Suppressor macrophage (primary cell): Measurements from ENCODE around the gene ATG5.

Source experiments
- DNase-seq, 4 experiments: peaks; one replicate each; pipeline ENCODE4 v3.0.0-alpha.2; 2020 to 2022

Gene ATG5

GRCh38 chr6:106216527-106216926 is 109.0 kb downstream of the ATG5 start:
- DNase-seq, result peak; percentile 10 to 45 (median 24)

GRCh38 chr6:106215608-106216007 is 110.0 kb downstream of the ATG5 start:
- no peak for DNase-seq

DNA sequence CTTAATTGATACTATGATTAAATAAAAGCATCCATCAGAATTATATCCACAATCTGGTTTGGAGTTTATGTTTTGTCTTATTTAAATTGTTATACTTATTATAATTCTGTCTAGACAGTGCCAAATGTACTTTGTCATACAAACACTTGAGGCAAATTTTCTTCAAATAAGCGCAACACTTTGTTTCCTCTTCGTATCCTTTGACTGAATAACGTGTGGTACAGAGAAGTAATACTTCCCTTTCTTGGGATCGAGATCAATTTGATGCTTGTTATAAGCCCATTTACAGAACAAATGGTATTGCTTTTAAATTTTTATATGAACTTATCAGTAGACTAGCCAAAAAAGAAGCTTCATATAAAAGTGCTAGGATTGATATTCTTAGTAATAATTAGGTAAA is 111.0 kb downstream of the ATG5 start:
- DNase-seq, result peak in 3 of 4 experiments; percentile 12 to 60 (median 47)

- DNase-seq, result no peak
Measured at GRCh38 chr6:106213660-106214289, 111.8 kb downstream of the ATG5 start.

- DNase-seq, result no peak
Measured at GRCh38 chr6:106212576-106212975, 113.0 kb downstream of the ATG5 start.

DNA sequence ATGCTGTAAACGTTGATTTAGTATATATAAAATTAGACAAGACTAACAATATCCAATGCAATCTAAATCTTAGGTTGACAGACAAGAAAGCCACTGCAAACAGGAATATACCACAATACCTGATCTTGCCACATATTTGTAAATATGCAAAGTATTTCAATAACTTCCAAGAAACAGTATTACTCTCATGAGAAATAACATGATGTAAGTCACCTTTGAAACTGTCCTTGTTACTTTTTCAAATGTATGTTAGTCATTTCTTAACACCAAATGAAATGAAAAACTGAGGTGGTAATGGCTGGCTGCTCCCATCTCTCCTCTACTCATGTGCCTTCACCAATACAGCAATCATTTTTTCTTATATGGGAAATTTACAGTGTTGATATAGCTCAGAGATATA is 118.7 kb downstream of the ATG5 start:
- no peak for DNase-seq

DNA sequence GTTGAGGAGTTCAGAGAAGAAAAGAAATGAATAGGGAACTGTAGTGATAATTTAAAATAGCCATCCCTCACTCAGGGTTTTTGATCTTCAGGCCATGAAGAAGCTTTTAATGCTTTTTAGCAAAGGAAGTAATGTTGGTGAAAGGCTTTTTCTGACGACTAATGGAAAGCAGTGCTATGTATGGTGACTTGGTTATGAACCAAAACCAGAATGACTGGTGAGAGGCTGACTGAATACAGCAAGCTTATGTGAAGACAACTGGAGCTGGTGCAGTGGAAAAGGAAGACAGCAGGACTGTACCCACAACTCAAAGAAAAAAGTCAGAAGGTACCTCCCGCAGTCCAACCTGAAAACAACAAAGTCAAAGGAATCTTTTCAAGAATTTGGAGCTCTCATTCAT is 120.6 kb downstream of the ATG5 start:
- no peak for DNase-seq

GRCh38 chr6:106199998-106200397 is 125.6 kb downstream of the ATG5 start:
- DNase-seq, result peak in 2 of 4 experiments; percentile 14 to 15

DNA sequence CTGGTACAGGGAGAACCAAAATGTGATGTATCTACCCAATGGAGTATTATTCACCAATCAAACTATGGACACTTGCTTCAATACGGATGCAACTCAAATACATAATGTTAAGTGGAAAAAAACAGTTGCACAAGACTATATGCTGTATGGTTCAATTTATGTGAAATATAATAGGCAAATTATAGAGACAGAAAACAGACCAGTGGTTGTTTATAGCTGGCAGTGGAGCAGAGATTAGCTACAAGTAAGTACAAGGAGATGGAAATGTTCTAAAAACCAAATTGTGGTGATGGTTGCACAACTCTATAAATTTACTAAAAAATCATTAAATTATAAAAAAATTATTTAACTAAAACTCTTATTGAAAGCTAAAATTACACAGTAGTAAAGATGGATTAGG is 126.2 kb downstream of the ATG5 start:
- DNase-seq, result no peak

DNA sequence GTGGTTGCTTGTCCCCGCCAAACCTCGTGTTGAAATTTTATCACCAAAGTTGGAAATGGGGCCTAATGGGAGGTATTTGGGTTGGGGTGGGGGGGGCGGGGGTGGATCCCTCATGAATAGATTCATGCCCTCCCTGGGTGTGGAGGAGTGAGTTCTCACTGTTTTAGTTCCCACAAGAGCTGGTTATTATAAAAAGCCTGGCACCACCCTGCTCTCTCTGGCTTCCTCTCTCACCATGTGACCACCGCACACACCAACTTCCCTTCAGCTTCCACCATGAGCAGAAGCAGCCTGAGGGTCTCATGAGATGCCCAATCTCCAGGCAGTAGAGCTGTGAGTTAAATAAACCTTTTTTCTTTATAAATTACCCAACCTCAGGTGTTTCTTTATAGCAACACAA is 128.1 kb downstream of the ATG5 start:
- peak; percentile 13 to 49 (median 38) for DNase-seq

- peak in 1 of 4 experiments; percentile 10 for DNase-seq
Measured at GRCh38 chr6:106194949-106195921, 130.3 kb downstream of the ATG5 start.

- DNase-seq, result no peak
Measured at GRCh38 chr6:106192824-106193223, 132.7 kb downstream of the ATG5 start.

DNA sequence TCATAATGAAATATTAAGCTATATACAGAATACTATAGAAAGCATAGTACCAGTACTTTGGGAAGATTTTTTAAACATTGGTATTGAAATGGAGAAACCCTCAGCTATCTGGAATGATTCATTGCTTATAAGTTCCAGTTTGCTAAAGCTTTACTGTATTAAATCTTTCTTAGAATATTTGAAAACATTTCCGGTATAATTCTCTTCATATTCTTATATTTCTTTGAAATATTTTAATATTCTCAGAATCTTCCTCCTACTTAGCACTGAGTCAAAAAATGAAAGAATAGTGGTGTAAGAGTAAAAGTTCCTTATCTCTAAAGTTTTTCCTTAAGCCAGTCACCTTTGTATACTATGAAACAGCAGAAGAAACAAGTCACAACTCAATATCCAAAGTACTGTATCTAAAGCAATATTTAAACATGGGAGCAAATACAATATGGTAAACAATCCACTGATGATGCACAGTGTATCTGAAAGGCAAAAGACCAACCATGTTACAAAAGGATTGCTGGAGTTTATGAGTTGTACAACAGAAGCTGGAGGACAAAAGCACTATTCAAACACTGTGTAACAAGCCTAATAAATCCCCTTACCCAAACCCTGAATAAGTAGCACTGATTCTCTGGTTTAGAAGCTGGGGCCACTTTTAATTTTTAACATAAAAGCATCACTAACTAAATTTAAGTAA is 137.3 kb downstream of the ATG5 start:
- no peak for DNase-seq

DNA sequence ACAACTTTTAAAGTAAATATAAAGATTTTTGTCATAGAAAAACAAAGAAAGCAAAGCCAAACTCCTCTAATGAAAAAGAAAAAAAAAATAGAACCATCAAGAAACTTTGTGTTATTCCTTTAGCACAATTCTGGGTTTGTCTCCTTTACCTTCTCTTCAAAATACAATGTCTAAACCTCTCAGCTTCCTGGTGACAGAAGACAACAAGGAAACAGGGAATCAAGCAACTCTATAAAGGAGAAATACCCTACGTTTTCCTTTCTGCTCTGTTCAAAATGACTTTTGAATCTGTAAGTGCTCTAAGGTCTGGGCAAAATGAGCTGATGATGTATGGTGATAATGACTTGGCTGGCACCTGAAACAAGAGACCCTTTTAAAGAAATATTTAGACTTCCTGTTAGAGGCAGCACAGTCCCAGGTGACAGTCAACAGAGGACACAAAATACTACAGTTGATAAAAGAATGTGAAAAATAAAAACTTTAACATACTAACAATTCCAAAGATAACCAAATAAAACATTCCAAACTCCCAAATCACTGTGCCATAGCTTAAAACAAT is 138.1 kb downstream of the ATG5 start:
- no peak for DNase-seq

DNA sequence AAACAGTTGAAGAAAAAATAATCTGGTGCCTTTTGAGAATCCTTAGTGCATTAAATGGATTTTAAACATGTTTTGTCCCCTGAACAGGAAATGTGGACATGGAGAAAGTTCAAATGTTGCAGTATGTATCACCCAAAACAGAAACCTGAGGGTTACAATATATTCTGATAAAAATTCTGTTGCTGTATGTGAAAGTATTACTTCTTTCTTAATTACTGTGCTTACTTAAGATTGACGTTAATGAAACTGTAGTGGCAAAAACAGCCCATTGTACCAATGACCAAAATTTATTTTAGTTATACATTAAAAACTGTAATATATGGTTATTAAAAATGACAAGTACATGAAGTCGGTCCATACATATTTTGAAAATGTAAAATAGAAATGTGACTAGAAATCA is 138.8 kb downstream of the ATG5 start:
- DNase-seq, result no peak

DNA sequence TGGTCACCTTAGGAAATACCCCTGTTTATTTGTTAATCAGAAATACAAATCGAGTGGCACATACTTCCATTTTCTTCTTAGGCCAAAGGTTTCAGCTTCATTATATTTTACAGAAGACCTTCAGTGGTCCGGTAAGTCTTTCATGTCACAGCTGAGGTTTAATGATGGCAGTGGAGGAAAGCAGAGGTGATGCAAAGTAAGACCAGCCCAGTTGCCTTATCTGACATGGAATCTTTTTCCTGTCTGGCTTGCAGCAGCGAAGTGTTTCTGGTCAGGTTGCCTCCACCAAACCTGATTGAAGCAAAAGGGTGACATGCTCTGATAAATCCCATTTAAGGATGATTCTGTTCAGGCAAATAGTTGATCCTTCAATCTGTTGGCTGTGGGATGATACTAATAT is 139.4 kb downstream of the ATG5 start:
- DNase-seq, result no peak

DNA sequence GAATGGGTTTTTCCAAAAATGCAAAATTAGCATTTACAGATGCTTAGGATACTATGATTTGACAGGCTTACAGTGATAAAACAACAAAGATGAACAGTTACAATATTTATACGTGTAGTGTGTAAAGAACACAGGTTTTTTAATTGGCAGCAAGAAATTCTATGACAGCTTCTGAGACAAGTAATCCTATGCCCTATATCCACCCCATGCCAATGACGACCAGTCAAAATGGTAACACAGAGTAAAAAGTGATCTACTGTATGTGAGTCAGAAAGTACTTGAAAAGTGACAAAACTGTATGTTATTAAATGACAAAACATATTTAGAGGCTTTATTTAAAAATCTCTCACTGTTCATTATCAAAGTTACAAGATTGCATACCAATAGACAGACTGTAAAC is 139.9 kb downstream of the ATG5 start:
- no peak for DNase-seq

GRCh38 chr6:106184629-106185028 is 140.9 kb downstream of the ATG5 start:
- no peak for DNase-seq

GRCh38 chr6:106183430-106183829 is 142.1 kb downstream of the ATG5 start:
- DNase-seq, result no peak

- no peak for DNase-seq
Measured at GRCh38 chr6:106182455-106182854, 143.1 kb downstream of the ATG5 start.

DNA sequence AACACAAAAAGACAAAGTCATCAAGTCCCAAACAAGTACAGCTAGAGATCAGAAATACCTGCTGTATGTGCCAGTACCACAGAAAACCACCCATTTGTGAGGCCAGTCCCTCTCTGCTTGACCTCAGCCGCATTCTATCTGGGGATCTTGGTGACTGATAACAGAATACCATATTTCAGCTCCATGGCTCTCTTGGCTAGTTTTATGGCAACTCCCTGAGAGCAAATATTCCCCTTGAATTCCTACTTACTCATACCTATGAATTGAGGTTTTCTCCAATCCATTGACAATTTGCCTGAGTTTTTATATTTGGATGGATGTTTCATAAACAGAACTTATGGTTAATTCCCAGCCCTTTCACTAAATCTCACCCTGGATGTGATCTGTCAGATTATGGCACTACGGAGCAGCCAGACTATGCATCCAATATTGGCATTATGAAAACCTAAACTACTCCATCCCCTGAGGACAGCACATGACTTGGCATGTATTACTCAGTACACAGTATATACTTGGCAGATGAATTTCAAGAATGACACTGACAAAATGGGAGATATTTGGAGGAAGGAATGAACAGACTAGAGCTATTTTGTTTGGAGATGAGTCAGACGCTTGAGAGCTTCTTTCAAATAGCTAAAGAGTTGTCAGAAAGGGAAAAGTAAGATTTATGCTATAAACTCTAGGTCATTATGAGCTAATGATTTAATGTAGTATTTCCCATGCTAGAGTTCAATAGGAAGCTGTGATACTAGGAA is 143.7 kb downstream of the ATG5 start:
- DNase-seq, result no peak

- no peak for DNase-seq
Measured at GRCh38 chr6:106180208-106180607, 145.4 kb downstream of the ATG5 start.
